Activated effector memory CD4-positive, alpha-beta T cell treated with anti-CD3 and anti-CD28 coated beads, Interleukin-2, amount 50 U/mL, for 16 hours (primary cell): ENCODE data around the gene DHCR24.
A peak's percentile ranks its signal among the peaks of the same experiment; 100 is the strongest.
"Not testable (repeated sequence)": the region's sequence is repeated elsewhere in the genome, so short reads cannot be mapped to it uniquely, and the experiment has no call there.

Source experiments
- DNase-seq: peaks from one replicate; pipeline ENCODE4 v3.0.0-alpha.2; 2020

Gene DHCR24

GRCh38 chr1:54886724-54887664 lies at the start of gene DHCR24:
DHCR24 (minus strand) TSS chr1:54887195; CDS start chr1:54887119, 76 bp downstream.
- DNase-seq, result peak; percentile 89

- DNase-seq, result no peak
These were observed 49.8 kb upstream of the DHCR24 start for GRCh38 chr1:54936791-54937190.

- no peak for DNase-seq
These were observed 47.9 kb upstream of the DHCR24 start for GRCh38 chr1:54934869-54935268.

- not testable (repeated sequence) for DNase-seq
These were observed 47.1 kb upstream of the DHCR24 start for GRCh38 chr1:54934081-54934480.

GRCh38 chr1:54931275-54931840 lies 44.4 kb upstream of the DHCR24 start:
- DNase-seq, result no peak

GRCh38 chr1:54929700-54930099 lies 42.7 kb upstream of the DHCR24 start:
- DNase-seq, result no peak

- no peak for DNase-seq
These were observed 41.3 kb upstream of the DHCR24 start for GRCh38 chr1:54928327-54928726.

- DNase-seq, result no peak
These were observed 40.7 kb upstream of the DHCR24 start for GRCh38 chr1:54927472-54928240.

GRCh38 chr1:54926970-54927369 lies 40.0 kb upstream of the DHCR24 start:
- no peak for DNase-seq

- DNase-seq, result no peak
These were observed 36.0 kb upstream of the DHCR24 start for GRCh38 chr1:54922921-54923421.

- no peak for DNase-seq
These were observed 35.2 kb upstream of the DHCR24 start for GRCh38 chr1:54922040-54922761.

- DNase-seq, result no peak
These were observed 32.7 kb upstream of the DHCR24 start for GRCh38 chr1:54919367-54920359.

- not testable (repeated sequence) for DNase-seq
These were observed 24.1 kb upstream of the DHCR24 start for GRCh38 chr1:54911076-54911475.

GRCh38 chr1:54906586-54906985 lies 19.6 kb upstream of the DHCR24 start:
- no peak for DNase-seq

- no peak for DNase-seq
These were observed 17.6 kb upstream of the DHCR24 start for GRCh38 chr1:54904476-54905048.

GRCh38 chr1:54894271-54894670 lies 7.3 kb upstream of the DHCR24 start:
- DNase-seq, result no peak

GRCh38 chr1:54892586-54892985 lies 5.6 kb upstream of the DHCR24 start:
- no peak for DNase-seq

- DNase-seq, result no peak
These were observed 2.2 kb upstream of the DHCR24 start for GRCh38 chr1:54889132-54889725.

GRCh38 chr1:54888080-54888733 lies 1.2 kb upstream of the DHCR24 start:
- DNase-seq, result no peak

GRCh38 chr1:54887665-54888071 lies 673 bp upstream of the DHCR24 start:
- no peak for DNase-seq
